HG03039 (cell line): ENCODE results near the gene MIER2.

Experiments used
- ATAC-seq: cut with Tn5 transposase; IDR thresholded peaks from one replicate; pipeline ENCODE4 v1.9.1; 2021; ENCODE audit warnings: mild to moderate bottlenecking, moderate library complexity; ENCODE audit not compliant: unreplicated experiment

Gene MIER2

GRCh38 chr19:310781-311496 is 33.7 kb downstream of the MIER2 start:
- ATAC-seq, result no peak

DNA sequence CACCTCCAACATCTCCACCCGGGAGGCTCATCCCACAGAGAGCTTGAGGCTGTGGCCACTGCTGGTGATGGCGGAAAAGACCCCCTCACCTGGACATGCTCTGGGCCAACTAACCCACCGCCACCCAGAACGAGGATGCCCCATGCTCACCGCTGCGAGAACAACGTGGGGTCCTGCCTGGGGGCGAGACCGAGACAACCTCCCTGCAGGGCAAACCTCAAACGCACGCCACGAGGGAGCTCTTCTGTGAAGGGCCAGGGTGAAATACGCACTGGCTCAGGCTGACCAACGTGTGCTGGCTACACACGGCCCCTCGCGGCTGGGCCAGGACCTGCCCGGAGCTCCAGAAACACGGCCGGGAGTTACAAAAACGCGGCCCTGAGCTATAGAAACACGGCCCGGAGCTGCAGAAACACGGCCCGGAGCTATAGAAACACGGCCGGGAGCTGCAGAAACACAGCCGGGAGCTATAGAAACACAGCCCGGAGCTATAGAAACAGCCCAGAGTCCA is 34.4 kb downstream of the MIER2 start:
- no peak for ATAC-seq

GRCh38 chr19:309206-309565 is 35.4 kb downstream of the MIER2 start:
- ATAC-seq, result no peak

- no peak for ATAC-seq
These were observed 36.0 kb downstream of the MIER2 start for GRCh38 chr19:308471-309205.

GRCh38 chr19:307793-308420 is 36.7 kb downstream of the MIER2 start:
- no peak for ATAC-seq

- ATAC-seq, result no peak
These were observed 37.5 kb downstream of the MIER2 start for GRCh38 chr19:307111-307531.

- ATAC-seq, result no peak
These were observed 38.3 kb downstream of the MIER2 start for GRCh38 chr19:306151-306900.

DNA sequence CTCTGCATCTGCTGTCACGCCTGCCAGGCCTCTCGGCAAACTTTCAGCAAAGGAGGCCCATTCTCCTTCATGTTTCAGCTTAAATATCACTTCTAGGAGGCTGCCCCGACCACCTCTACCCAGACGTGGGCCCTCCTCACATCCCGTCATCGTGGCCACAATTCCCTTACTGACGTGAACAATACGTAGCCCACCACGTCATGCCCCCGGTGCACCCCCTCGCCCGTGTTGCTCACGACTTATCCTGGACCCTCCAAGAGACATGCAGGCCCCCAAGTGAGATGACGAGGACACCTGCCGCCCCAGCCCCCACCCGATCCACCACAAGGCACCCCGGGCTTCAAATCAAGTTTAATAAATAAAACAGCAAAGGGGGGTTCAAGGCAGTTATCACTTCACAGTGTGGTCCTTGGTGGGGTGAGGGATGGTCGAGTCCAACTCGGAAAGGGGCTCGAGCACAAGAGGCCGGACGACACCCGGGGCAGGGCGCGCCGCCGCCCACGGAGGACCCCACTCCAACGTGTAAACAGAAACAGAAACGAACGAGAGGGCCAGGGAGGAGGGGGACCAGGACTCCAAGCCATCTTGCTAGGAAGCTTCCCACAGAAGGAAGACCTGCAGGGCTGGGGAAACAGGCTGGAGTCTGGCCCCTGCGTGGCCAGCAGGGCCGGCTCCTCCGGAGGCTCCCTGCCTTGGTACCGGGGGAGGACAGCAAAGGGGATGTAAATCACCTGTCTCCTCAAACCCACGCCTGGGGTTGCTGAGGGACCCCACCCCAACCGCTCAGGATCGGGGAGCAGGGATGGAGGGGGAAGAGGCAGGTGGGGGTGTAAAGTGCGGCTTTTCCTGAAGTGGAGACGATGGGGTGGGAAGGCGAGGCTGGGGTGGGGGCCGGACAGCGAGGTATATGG is 39.1 kb downstream of the MIER2 start:
- no peak for ATAC-seq

DNA sequence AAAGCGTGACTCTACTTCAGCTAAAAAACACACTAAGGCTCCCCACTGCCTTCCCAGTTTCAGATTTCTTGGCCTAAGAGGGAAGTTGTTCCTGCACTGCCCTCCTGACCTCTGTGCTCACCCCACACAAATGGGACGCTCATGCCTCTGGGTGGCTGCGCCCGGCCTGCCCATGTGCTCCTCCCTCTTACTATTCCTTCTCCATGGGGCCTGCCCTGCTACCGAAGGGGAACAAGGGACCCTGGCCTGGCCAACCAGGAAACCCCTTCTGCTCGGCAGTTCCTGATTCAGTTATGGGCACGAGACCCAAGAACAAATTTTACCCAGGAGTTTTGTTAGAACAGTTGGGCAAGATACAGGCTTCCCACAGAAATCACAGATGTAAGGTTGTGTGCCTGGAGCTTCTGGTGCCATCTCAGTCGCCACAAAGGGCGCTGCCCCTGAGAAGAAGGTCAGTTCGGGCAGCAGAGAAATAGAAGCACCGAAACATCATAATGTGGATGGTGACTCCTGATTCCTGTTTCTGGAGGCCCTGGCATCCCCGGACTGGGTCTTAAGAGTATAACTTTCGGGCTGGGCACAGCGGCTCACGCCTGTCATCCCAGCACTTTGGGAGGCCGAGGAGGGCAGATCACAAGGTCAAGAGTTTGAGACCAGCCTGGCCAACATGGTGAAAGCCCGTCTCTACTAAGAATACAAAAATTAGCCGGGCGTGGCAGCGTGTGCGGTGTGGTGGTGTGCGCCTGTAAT is 47.9 kb downstream of the MIER2 start:
- ATAC-seq, result no peak

DNA sequence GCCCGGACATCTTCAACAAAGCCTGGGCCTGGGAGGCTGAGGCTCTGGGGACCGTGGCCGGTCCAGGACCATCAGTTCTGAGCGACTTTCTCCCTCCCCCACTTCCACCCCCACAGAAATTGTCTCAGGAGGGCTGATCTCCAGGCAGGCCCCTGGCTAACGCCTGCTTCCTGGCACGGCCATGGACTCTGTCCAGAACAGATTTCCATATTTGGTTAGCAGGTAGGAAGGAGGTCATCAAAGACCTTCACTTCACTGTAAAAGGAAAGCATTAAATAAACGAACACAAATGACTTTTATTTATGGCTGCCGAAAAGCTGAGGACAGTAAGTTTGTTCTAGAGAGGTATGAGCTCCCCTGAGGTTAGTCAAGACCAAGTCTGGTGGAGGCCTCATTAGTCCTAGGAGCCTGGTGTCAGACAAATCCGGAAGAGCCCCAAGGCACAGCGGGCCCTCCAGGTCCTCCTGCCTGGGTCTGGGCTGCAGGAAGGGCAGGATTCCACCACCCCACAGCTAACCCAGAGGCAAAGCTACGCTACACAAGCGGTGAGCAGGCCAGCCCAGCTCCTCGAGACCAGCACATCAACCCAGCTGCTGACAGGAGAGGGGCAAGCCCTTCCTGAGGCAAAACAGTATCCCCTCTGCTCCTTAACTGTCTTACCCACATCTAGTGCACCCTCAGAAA is 48.8 kb downstream of the MIER2 start:
- ATAC-seq, result no peak

- no peak for ATAC-seq
These were observed 49.5 kb downstream of the MIER2 start for GRCh38 chr19:294946-295686.

DNA sequence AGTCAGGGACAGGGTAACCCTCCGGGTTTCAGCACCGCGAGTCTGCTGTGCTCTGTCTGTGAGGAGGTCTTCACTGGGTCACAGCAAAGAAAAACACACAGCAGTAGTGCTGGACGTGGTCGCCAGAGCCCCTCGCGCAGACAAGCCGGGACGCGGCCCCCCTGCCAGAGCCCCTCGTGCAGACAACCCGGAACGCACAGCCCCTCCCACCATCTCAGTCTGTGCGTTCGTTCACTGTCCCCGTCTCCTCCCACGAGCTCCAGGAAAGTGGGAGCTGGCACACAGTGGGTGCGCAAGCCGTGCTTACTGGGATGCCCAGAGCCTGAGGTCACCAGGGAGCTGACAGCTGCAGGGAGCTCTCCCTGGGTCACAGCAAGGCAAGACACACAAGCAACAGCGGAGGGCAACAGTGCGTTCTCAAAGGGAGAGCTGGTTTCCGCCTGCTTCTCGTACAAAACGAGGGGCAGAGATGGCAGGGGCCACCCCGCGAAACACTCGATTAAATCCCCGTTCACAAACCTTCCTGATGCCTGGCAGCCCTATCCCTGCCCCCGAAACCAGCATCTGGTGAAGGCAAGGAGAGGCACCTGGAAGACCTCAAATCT is 50.2 kb downstream of the MIER2 start:
- ATAC-seq, result no peak

DNA sequence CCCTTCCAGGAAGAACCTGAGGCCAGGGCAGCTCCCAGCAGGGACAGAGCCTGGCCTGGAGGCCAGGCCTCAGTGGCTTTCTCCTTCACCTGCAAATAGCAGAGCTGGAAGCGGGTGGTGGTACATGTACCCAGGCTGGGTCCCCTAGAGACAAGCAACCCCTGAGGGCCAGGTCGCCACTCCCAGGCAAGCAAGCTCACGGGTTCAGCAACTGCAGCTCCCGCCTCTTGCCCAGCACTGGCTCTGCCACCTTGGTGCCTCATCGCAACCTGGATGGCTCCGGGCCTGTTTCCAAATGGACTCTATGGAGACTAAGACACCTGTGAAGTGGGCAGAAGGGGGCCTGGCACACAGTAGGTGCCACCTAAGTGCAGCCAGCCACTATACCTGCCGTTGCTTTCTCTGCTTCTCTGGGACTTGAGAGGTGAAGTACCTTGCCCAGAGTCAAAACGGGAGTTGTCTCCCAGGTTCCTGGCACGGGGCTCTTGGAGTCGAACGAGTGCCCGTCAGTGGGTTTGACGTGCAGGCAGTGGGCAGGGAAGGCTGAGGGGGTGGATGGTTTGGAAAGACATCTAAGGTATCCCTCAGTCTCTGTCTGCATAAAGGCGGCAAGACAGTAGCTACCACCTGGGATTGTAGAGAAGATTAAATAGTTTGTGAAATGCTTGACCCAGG is 51.0 kb downstream of the MIER2 start:
- ATAC-seq, result no peak

DNA sequence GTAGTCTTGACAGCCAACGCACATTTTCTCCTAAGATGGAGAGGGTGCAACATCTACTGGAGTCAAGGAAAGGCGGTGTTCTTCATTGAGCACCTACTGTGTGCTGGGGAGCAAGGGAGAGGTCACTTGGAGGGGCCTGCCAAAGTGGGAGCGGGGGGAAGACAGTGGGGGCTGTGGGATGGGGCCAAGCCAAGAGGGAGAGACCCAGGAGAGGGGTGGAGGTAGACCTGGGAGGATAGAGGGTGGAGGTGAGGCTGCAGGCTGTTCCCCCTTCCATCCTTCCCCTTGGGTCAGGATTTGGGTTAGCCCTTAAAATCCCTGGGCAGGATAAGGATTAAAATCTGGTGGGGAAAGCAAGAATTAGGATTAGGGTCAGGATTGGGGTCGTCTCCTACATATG is 51.6 kb downstream of the MIER2 start:
- no peak for ATAC-seq

GRCh38 chr19:292281-292884 is 52.2 kb downstream of the MIER2 start:
- no peak for ATAC-seq

GRCh38 chr19:291561-292280 is 52.9 kb downstream of the MIER2 start:
- no peak for ATAC-seq
